ENCODE results near the gene DDX24.

DNA sequence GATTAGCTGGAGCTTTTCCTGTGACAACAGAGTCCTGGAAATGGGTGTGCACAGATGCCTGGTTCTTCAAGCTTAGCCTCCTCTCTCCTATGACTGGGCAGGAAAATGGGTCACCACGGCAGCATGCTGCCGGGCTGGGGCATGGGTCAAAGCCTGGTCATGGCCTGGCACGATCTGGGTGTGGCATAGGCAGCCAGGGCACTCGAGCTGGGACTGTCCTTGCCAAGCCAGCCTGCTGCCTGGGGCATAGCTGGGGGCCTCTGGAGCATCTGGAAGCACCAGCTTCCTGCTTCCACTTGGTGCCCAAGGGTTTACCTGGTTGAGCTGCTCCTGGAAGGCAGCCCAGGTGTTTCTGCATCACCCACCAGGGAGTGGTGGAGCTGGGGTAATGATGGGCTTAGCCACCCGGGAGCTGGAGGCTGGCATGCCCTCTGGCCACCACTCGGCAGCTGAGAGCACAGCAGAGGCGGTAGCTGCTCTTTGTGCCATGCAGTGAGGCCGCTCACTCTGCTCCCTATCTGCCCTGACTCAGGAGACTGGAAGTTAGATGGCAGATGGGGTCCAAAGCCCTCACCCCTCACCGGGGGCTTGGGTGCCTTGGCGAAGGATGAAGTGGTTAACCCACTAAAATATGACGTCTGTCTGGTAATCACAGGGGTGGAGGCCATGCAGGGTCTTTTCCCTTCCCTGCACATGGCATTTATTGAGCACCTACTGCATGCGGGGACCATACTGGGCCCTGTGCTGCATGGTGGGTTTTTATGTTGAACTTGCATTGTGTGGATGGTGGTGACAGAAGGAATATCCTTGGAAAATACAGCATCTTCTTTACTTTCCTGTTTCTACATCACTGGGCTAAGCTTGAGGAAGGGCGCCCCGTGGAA, 53.2 kb downstream of the DDX24 start:
- TF ChIP-seq, protein P1, sequence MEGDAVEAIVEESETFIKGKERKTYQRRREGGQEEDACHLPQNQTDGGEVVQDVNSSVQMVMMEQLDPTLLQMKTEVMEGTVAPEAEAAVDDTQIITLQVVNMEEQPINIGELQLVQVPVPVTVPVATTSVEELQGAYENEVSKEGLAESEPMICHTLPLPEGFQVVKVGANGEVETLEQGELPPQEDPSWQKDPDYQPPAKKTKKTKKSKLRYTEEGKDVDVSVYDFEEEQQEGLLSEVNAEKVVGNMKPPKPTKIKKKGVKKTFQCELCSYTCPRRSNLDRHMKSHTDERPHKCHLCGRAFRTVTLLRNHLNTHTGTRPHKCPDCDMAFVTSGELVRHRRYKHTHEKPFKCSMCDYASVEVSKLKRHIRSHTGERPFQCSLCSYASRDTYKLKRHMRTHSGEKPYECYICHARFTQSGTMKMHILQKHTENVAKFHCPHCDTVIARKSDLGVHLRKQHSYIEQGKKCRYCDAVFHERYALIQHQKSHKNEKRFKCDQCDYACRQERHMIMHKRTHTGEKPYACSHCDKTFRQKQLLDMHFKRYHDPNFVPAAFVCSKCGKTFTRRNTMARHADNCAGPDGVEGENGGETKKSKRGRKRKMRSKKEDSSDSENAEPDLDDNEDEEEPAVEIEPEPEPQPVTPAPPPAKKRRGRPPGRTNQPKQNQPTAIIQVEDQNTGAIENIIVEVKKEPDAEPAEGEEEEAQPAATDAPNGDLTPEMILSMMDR (IDR thresholded peaks at IDR 0.05), result no peak
- TF ChIP-seq POLR2A (IDR thresholded peaks at IDR 0.05), result no peak
- TF ChIP-seq POLR2AphosphoS5 (IDR thresholded peaks at IDR 0.05), result no peak
- no peak for TF ChIP-seq EP300 (IDR thresholded peaks at IDR 0.05)

Measured in sigmoid colon (tissue), 4 donors.